CD4-positive, alpha-beta T cell (primary cell): ENCODE results near the gene ARHGEF11. TPM values are rescaled to one million over a fixed set of nuclear protein-coding genes. Genes with fewer than 3 reads are reported as not detected.

Source experiments
- ATAC-seq: fragments of 200-7000 bp; cut with Tn5 transposase; one replicate; pipeline ENCODE4 v1.10.0; 2022; ENCODE audit warnings: mild to moderate bottlenecking; ENCODE audit not compliant: poor library complexity
- CTCF ChIA-PET: fragments of 350-600 bp; sonication (Branson Sonifier 250); formaldehyde crosslinking; loops from one replicate; lab custom pipeline; 2021; ENCODE audit warnings: antibody characterized with exemption, inconsistent platforms; lab: Charles Lee
- POLR2A ChIA-PET: fragments of 350-600 bp; sonication (Branson Sonifier 250); formaldehyde crosslinking; loops from one replicate; lab custom pipeline; 2021; ENCODE audit warnings: antibody characterized with exemption, inconsistent platforms; lab: Charles Lee
- DNase-seq, 14 experiments: peaks; one replicate each; pipeline ENCODE4 v3.0.0-alpha.2; 2013 to 2020; ENCODE audit warnings: mixed read lengths in 2 of 14
- H3K27ac ChIP-seq, 2 donors: one replicate each; pipeline versions ENCODE4 v1.5.1 to v1.7.0; 2013; ENCODE audit warnings: low read length in 2 of 2, low read depth in 1 of 2, mild to moderate bottlenecking in 1 of 2
- H3K27me3 ChIP-seq, 2 experiments: 1 replicate in 1 of 2; 2 replicates in 1 of 2; pipeline versions ENCODE4 v1.6.1 to v1.7.0; 2013; ENCODE audit warnings: low read length in 2 of 2, control low read depth in 1 of 2, mild to moderate bottlenecking in 1 of 2, moderate library complexity in 1 of 2; ENCODE audit not compliant: insufficient read depth in 2 of 2, control insufficient read depth in 1 of 2
- H3K36me3 ChIP-seq: one replicate; pipeline ENCODE4 v1.6.1; 2013; ENCODE audit warnings: low read length, control low read depth; ENCODE audit not compliant: insufficient read depth
- H3K4me1 ChIP-seq: one replicate; pipeline ENCODE4 v1.6.1; 2013; ENCODE audit warnings: low read length, control low read depth; ENCODE audit not compliant: insufficient read depth
- H3K4me3 ChIP-seq: one replicate; pipeline ENCODE4 v1.5.1; 2013; ENCODE audit warnings: mild to moderate bottlenecking, low read length, moderate library complexity
- H3K9me3 ChIP-seq, 2 experiments: 1 replicate in 1 of 2; 2 replicates in 1 of 2; pipeline versions ENCODE4 v1.6.1 to v1.7.0; 2013; ENCODE audit warnings: low read length in 2 of 2, mild to moderate bottlenecking in 2 of 2, control low read depth in 1 of 2, moderate library complexity in 1 of 2; ENCODE audit not compliant: control insufficient read depth in 1 of 2, insufficient read depth in 1 of 2
- H3K27ac Mint-ChIP-seq: one replicate; pipeline ENCODE4 v1.8.0; 2020; ENCODE audit warnings: mixed read lengths
- H3K27me3 Mint-ChIP-seq: one replicate; pipeline ENCODE4 v1.8.0; 2021; ENCODE audit warnings: mixed read lengths
- H3K36me3 Mint-ChIP-seq: one replicate; pipeline ENCODE4 v1.8.0; 2021; ENCODE audit warnings: low read depth, mixed read lengths
- H3K4me1 Mint-ChIP-seq: one replicate; pipeline ENCODE4 v1.8.0; 2021; ENCODE audit warnings: low read depth, mixed read lengths
- H3K4me3 Mint-ChIP-seq: one replicate; pipeline ENCODE4 v1.8.0; 2020; ENCODE audit warnings: mild to moderate bottlenecking, mixed read lengths
- H3K9me3 Mint-ChIP-seq: one replicate; pipeline ENCODE4 v1.8.0; 2020; ENCODE audit warnings: mixed read lengths
- intact Hi-C, 2 experiments: fragments of 100-400 bp; cut with DNase I in 1 of 2; cut with micrococcal nuclease in 1 of 2; formaldehyde crosslinking; loops; one replicate each; pipeline versions ENCODE4 v1.15.1 to v1.9.0; 2023 to 2025; cut with DNase I, micrococcal nuclease
- total RNA-seq, 174 experiments: library from RNA in 2 of 174; stranded (reverse) in 2 of 174; gene quantifications; one replicate each; pipeline ENCODE4 v1.2.3 and lab custom pipeline; 2021 to 2026
- TF ChIP-seq, protein P1 (sequence below): fragments of 200-600 bp; IDR thresholded peaks from one replicate; pipeline ENCODE4 v1.8.0; 2022; ENCODE audit warnings: antibody characterized with exemption, mild to moderate bottlenecking

ARHGEF11 gene
- total RNA-seq, 2 experiments from 2014 or later = 13.7 to 13.9 TPM

GRCh38 chr1:157019457-157019856 is 26.1 kb downstream of the ARHGEF11 start:
- Mint-ChIP-seq H3K36me3 (peaks cover 4% of the 10 kb centered on the region), H3K27ac (no peak overlapping the region), H3K4me3 (no peak overlapping the region), H3K9me3 (peaks cover 14% of the 10 kb centered on the region), H3K4me1 (no peaks in the 10 kb centered on the region), H3K27me3 (peaks cover 49% of the 10 kb centered on the region)
- Histone ChIP-seq H3K4me3 (no peak overlapping the region), H3K9me3 (peaks cover 8 to 17% of the 10 kb centered on the region in 2 experiments), H3K4me1 (no peaks in the 10 kb centered on the region), H3K27me3 (peaks cover 10 to 16% of the 10 kb centered on the region in 2 experiments), H3K36me3 (no peaks in the 10 kb centered on the region), H3K27ac (no peak overlapping the region)
- TF ChIP-seq, protein P1, sequence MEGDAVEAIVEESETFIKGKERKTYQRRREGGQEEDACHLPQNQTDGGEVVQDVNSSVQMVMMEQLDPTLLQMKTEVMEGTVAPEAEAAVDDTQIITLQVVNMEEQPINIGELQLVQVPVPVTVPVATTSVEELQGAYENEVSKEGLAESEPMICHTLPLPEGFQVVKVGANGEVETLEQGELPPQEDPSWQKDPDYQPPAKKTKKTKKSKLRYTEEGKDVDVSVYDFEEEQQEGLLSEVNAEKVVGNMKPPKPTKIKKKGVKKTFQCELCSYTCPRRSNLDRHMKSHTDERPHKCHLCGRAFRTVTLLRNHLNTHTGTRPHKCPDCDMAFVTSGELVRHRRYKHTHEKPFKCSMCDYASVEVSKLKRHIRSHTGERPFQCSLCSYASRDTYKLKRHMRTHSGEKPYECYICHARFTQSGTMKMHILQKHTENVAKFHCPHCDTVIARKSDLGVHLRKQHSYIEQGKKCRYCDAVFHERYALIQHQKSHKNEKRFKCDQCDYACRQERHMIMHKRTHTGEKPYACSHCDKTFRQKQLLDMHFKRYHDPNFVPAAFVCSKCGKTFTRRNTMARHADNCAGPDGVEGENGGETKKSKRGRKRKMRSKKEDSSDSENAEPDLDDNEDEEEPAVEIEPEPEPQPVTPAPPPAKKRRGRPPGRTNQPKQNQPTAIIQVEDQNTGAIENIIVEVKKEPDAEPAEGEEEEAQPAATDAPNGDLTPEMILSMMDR = no peak
- CTCF ChIA-PET = no interaction called here
- POLR2A ChIA-PET = no interaction called here
- intact Hi-C loops = no loop called here
- ATAC-seq (no peak), DNase-seq (no peak)

- H3K36me3 Mint-ChIP-seq = no peaks in the 10 kb centered on the region
- ChIA-PET CTCF (no interaction called here), POLR2A (no interaction called here)
- Histone ChIP-seq H3K9me3 (no peaks in the 10 kb centered on the region), H3K27me3 (peaks cover 23 to 35% of the 10 kb centered on the region in 2 experiments), H3K27ac (no peak overlapping the region), H3K4me3 (no peak overlapping the region), H3K4me1 (no peaks in the 10 kb centered on the region), H3K36me3 (no peaks in the 10 kb centered on the region)
- ATAC-seq (no peak), DNase-seq (no peak)
- H3K27ac Mint-ChIP-seq = no peak overlapping the region
- no peaks in the 10 kb centered on the region for H3K9me3 Mint-ChIP-seq
- intact Hi-C loops = no loop called here
- TF ChIP-seq, protein P1 = no peak
- no peak overlapping the region for H3K4me3 Mint-ChIP-seq
- H3K27me3 Mint-ChIP-seq = peaks cover 41% of the 10 kb centered on the region
- no peaks in the 10 kb centered on the region for H3K4me1 Mint-ChIP-seq
Observed at GRCh38 chr1:157011845-157012244, 33.7 kb downstream of the ARHGEF11 start.

DNA sequence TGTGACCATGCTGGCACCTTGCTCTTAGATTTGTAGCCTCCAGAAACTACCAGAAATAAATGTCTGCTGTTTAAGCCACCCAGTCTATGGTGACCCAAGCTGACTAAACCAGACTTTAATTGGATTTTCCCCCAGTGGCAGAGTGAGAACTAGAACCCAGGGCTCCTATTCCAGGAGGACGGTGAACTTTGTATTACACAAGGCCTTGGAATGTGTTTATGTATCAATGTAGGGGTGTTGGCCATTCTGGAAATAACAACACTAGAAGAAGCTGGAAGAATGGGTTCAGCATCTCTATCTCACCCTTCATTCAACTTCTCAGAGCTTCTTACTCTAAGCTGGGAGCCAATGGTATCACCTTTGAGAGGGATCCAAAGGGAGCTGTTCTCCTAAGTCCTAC is 37.0 kb downstream of the ARHGEF11 start:
- intact Hi-C loops = no loop called here

More for the DNA sequence above, 37.0 kb downstream of the ARHGEF11 start:
- Mint-ChIP-seq H3K27me3 (peaks cover 58% of the 10 kb centered on the region), H3K4me3 (no peak overlapping the region), H3K27ac (no peak overlapping the region), H3K36me3 (no peaks in the 10 kb centered on the region), H3K9me3 (no peaks in the 10 kb centered on the region), H3K4me1 (no peaks in the 10 kb centered on the region)
- no peaks in the 10 kb centered on the region for H3K9me3 ChIP-seq
- no peaks in the 10 kb centered on the region for H3K4me1 ChIP-seq
- DNase-seq (no peak), ATAC-seq (no peak)
- no peak overlapping the region for H3K27ac ChIP-seq
- TF ChIP-seq, protein P1 = no peak
- ChIA-PET CTCF (no interaction called here), POLR2A (no interaction called here)
- H3K36me3 ChIP-seq = no peaks in the 10 kb centered on the region
- H3K4me3 ChIP-seq = no peak overlapping the region
- H3K27me3 ChIP-seq = peaks cover 11 to 34% of the 10 kb centered on the region in 2 experiments
